HEK293 (cell line): Measurements from ENCODE around the gene NAP1L1.

Source experiments
- BCL6B ChIP-seq: fragments of 450-650 bp; formaldehyde crosslinking; IDR thresholded peaks from 2 replicates; pipeline ENCODE4 v1.5.1; 2017; ENCODE audit warnings: missing biosample characterization, missing genetic modification characterization
- GLI4 ChIP-seq: fragments of 450-650 bp; formaldehyde crosslinking; IDR thresholded peaks from 2 replicates; pipeline ENCODE4 v1.5.1; 2016; ENCODE audit warnings: missing biosample characterization, missing genetic modification characterization
- GLIS2 ChIP-seq: fragments of 450-650 bp; formaldehyde crosslinking; IDR thresholded peaks from 2 replicates; pipeline ENCODE4 v1.5.1; 2016; ENCODE audit warnings: missing biosample characterization, missing genetic modification characterization
- HOXD13 ChIP-seq: sonication (generic); formaldehyde crosslinking; IDR thresholded peaks from 2 replicates; pipeline ENCODE4 v1.8.0; 2022; ENCODE audit warnings: missing genetic modification reagents, borderline replicate concordance
- PRDM1 ChIP-seq: fragments of 450-650 bp; formaldehyde crosslinking; IDR thresholded peaks from 2 replicates; pipeline ENCODE4; 2016; ENCODE audit warnings: missing biosample characterization, missing genetic modification characterization
- REPIN1 ChIP-seq: fragments of 450-650 bp; formaldehyde crosslinking; IDR thresholded peaks from 2 replicates; pipeline ENCODE4 v1.5.1; 2017; ENCODE audit warnings: missing biosample characterization, missing genetic modification characterization, low read depth
- SCRT1 ChIP-seq: fragments of 450-650 bp; formaldehyde crosslinking; IDR thresholded peaks from 2 replicates; pipeline ENCODE4 v1.5.1; 2016; ENCODE audit warnings: missing biosample characterization, missing genetic modification characterization, borderline replicate concordance
- SETDB1 ChIP-seq: IDR thresholded peaks from one replicate; pipeline ENCODE4 v1.6.1; 2017; ENCODE audit warnings: mild to moderate bottlenecking, low read length, moderate library complexity, mixed read lengths; ENCODE audit not compliant: insufficient read length
- TRIM28 ChIP-seq: IDR thresholded peaks from 2 replicates; pipeline ENCODE4 v1.6.1; 2011; ENCODE audit warnings: low read length, control low read depth, borderline replicate concordance
- TSHZ1 ChIP-seq: fragments of 450-650 bp; formaldehyde crosslinking; IDR thresholded peaks from 2 replicates; pipeline ENCODE4 v1.5.1; 2016; ENCODE audit warnings: missing biosample characterization, missing genetic modification characterization, borderline replicate concordance
- ZNF132 ChIP-seq: fragments of 450-650 bp; formaldehyde crosslinking; IDR thresholded peaks from 2 replicates; pipeline ENCODE4 v1.5.1; 2017; ENCODE audit warnings: missing biosample characterization, missing genetic modification characterization, borderline replicate concordance
- ZNF16 ChIP-seq: fragments of 450-650 bp; formaldehyde crosslinking; IDR thresholded peaks from 2 replicates; pipeline ENCODE4 v1.5.1; 2016; ENCODE audit warnings: low read depth, missing biosample characterization, missing genetic modification characterization
- ZNF221 ChIP-seq: fragments of 450-650 bp; formaldehyde crosslinking; IDR thresholded peaks from 2 replicates; pipeline ENCODE4 v1.5.1; 2017; ENCODE audit warnings: missing biosample characterization, missing genetic modification characterization, borderline replicate concordance
- ZNF416 ChIP-seq: fragments of 450-650 bp; formaldehyde crosslinking; IDR thresholded peaks from 2 replicates; pipeline ENCODE4 v1.5.1; 2016; ENCODE audit warnings: missing biosample characterization, missing genetic modification characterization
- ZNF473 ChIP-seq: fragments of 450-650 bp; formaldehyde crosslinking; IDR thresholded peaks from 2 replicates; pipeline ENCODE4 v1.5.1; 2017; ENCODE audit warnings: missing biosample characterization, missing genetic modification characterization
- ZNF555 ChIP-seq: fragments of 450-650 bp; formaldehyde crosslinking; conservative IDR thresholded peaks from 2 replicates; pipeline ENCODE4 v1.5.1; 2017; ENCODE audit warnings: missing biosample characterization, mild to moderate bottlenecking, missing genetic modification characterization, inconsistent platforms
- ZNF621 ChIP-seq: fragments of 450-650 bp; formaldehyde crosslinking; IDR thresholded peaks from 2 replicates; pipeline ENCODE4 v1.5.1; 2017; ENCODE audit warnings: missing biosample characterization, missing genetic modification characterization
- ZNF626 ChIP-seq: fragments of 450-650 bp; sonication (Bioruptor Pico); formaldehyde crosslinking; IDR thresholded peaks from 2 replicates; pipeline ENCODE4 v1.5.1; 2018; ENCODE audit warnings: missing biosample characterization, missing genetic modification characterization, inconsistent platforms
- ZNF777 ChIP-seq: fragments of 450-650 bp; formaldehyde crosslinking; IDR thresholded peaks from 2 replicates; pipeline ENCODE4 v1.5.1; 2017; ENCODE audit warnings: missing biosample characterization, missing genetic modification characterization, borderline replicate concordance
- ZNF830 ChIP-seq: fragments of 450-650 bp; IDR thresholded peaks from 2 replicates; pipeline ENCODE4 v1.5.0; 2018; ENCODE audit warnings: missing biosample characterization, missing genetic modification characterization, low read depth, mild to moderate bottlenecking, moderate library complexity
- ZSCAN30 ChIP-seq: fragments of 450-650 bp; IDR thresholded peaks from 2 replicates; pipeline ENCODE4 v1.5.1; 2018; ENCODE audit warnings: missing biosample characterization, mild to moderate bottlenecking, missing genetic modification characterization, moderate library complexity
- TF ChIP-seq, protein P1 (sequence below): fragments of 450-650 bp; formaldehyde crosslinking; IDR thresholded peaks from 2 replicates; pipeline ENCODE4 v1.5.0; 2017; ENCODE audit warnings: missing biosample characterization, missing genetic modification characterization, borderline replicate concordance
- TF ChIP-seq, protein P2 (sequence below): fragments of 450-650 bp; formaldehyde crosslinking; IDR thresholded peaks from 2 replicates; pipeline ENCODE4 v1.5.1; 2017; ENCODE audit warnings: missing biosample characterization, missing genetic modification characterization
- TF ChIP-seq, protein P3 (sequence below): fragments of 450-650 bp; formaldehyde crosslinking; conservative IDR thresholded peaks from 2 replicates; pipeline ENCODE4 v1.5.1; 2016; ENCODE audit warnings: low read depth, missing biosample characterization, missing genetic modification characterization

NAP1L1 gene

DNA sequence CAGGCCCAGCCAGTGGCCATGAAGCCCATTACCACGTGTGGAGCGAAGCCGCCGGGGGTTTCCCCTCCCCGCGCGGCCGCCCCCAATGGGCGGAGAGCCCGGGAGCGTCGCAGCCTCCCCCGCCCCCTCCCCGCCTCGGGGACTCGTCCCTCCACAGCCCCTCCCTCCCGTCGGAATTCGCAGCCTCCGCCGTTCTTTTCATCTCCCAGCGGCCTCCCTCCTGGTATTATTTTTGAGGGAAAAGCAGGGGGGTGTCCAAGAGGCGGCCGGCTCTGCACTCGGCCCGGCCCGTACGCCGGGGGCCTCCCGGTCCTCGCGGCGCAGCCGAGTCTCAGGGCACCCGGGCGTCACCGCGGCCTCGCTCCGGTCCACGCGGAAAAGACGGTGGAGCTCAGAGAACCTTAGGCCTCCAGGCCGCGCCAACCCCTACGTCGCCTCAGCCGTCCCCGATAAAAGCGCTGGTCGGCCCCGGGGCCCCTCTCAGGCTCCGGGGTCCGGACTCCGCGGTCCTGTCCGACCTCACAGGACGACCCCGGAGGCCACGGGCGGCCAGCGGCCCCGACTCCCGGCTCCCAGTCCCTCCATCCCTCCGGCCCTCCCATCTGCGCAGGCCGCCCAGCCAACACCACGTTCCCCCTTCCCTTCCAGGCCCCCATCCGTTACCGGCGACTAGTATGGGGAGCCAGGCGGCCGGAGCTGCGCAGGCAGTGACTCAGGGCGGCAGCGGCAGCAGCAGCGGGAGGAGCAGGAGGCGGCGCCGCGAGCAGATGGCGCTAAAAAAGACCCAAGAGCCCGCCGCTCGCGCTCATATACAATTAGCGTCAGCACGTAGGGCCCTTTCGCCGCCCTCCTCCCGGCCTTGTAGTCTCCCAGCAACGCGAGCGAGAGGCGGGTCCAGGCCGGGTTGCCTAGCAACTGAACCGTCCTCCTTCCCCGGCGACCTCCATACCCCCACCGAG, at the start of gene NAP1L1 (continued):
- TF ChIP-seq ZNF416 (tag by site-specific recombination), result no peak
- TF ChIP-seq ZNF621 (tag by site-specific recombination), result no peak
- TF ChIP-seq ZNF626 (tag by site-specific recombination), result no peak
- peak; percentile 83 for TF ChIP-seq GLIS2 (tag by site-specific recombination)
- no peak; the same call in 1 of the 2 replicates for TF ChIP-seq TRIM28
- TF ChIP-seq, protein P1, sequence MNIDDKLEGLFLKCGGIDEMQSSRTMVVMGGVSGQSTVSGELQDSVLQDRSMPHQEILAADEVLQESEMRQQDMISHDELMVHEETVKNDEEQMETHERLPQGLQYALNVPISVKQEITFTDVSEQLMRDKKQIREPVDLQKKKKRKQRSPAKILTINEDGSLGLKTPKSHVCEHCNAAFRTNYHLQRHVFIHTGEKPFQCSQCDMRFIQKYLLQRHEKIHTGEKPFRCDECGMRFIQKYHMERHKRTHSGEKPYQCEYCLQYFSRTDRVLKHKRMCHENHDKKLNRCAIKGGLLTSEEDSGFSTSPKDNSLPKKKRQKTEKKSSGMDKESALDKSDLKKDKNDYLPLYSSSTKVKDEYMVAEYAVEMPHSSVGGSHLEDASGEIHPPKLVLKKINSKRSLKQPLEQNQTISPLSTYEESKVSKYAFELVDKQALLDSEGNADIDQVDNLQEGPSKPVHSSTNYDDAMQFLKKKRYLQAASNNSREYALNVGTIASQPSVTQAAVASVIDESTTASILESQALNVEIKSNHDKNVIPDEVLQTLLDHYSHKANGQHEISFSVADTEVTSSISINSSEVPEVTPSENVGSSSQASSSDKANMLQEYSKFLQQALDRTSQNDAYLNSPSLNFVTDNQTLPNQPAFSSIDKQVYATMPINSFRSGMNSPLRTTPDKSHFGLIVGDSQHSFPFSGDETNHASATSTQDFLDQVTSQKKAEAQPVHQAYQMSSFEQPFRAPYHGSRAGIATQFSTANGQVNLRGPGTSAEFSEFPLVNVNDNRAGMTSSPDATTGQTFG (tag by site-specific recombination), result no peak
- TF ChIP-seq REPIN1 (tag by site-specific recombination), result peak; percentile 75; the same call in 1 of the 2 replicates
- no peak for TF ChIP-seq ZNF16 (tag by site-specific recombination)
- no peak for TF ChIP-seq SCRT1 (tag by site-specific recombination)
- TF ChIP-seq SETDB1, result no peak
- TF ChIP-seq BCL6B, result no peak
- TF ChIP-seq PRDM1, result no peak
- peak; percentile 25 for TF ChIP-seq ZSCAN30 (tag by site-specific recombination)
- no peak for TF ChIP-seq GLI4 (tag by site-specific recombination)
- TF ChIP-seq ZNF473 (tag by site-specific recombination), result no peak
- TF ChIP-seq, protein P2, sequence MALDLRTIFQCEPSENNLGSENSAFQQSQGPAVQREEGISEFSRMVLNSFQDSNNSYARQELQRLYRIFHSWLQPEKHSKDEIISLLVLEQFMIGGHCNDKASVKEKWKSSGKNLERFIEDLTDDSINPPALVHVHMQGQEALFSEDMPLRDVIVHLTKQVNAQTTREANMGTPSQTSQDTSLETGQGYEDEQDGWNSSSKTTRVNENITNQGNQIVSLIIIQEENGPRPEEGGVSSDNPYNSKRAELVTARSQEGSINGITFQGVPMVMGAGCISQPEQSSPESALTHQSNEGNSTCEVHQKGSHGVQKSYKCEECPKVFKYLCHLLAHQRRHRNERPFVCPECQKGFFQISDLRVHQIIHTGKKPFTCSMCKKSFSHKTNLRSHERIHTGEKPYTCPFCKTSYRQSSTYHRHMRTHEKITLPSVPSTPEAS (tag by site-specific recombination), result no peak
- TF ChIP-seq ZNF221 (tag by site-specific recombination), result no peak
- TF ChIP-seq ZNF777 (tag by site-specific recombination), result no peak; the same call in 1 of the 2 replicates
- TF ChIP-seq ZNF555 (tag by site-specific recombination), result no peak
- TF ChIP-seq TSHZ1, result no peak
- no peak for TF ChIP-seq ZNF830 (tag by site-specific recombination)
- TF ChIP-seq, protein P3, sequence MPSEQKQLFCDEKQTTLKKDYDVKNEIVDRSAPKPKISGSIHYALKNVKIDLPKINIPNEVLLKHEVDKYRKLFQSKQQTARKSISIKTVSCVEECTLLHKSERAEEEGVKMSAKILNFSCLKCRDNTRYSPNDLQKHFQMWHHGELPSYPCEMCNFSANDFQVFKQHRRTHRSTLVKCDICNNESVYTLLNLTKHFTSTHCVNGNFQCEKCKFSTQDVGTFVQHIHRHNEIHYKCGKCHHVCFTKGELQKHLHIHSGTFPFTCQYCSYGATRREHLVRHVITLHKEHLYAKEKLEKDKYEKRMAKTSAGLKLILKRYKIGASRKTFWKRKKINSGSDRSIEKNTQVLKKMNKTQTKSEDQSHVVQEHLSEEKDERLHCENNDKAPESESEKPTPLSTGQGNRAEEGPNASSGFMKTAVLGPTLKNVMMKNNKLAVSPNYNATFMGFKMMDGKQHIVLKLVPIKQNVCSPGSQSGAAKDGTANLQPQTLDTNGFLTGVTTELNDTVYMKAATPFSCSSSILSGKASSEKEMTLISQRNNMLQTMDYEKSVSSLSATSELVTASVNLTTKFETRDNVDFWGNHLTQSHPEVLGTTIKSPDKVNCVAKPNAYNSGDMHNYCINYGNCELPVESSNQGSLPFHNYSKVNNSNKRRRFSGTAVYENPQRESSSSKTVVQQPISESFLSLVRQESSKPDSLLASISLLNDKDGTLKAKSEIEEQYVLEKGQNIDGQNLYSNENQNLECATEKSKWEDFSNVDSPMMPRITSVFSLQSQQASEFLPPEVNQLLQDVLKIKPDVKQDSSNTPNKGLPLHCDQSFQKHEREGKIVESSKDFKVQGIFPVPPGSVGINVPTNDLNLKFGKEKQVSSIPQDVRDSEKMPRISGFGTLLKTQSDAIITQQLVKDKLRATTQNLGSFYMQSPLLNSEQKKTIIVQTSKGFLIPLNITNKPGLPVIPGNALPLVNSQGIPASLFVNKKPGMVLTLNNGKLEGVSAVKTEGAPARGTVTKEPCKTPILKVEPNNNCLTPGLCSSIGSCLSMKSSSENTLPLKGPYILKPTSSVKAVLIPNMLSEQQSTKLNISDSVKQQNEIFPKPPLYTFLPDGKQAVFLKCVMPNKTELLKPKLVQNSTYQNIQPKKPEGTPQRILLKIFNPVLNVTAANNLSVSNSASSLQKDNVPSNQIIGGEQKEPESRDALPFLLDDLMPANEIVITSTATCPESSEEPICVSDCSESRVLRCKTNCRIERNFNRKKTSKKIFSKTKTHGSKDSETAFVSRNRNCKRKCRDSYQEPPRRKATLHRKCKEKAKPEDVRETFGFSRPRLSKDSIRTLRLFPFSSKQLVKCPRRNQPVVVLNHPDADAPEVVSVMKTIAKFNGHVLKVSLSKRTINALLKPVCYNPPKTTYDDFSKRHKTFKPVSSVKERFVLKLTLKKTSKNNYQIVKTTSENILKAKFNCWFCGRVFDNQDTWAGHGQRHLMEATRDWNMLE (tag by site-specific recombination), result no peak
- no peak for TF ChIP-seq ZNF132 (tag by site-specific recombination)
- TF ChIP-seq HOXD13 (CRISPR knock-in tag), result no peak
